ENCODE measurements around the gene SGO1.

The SGO1 gene

GRCh38 chr3:20185331-20185678, 701 bp downstream of the SGO1 start:
- peaks cover 3% of the 10 kb centered on the region for H3K4me1 Mint-ChIP-seq
- no peak overlapping the region for H3K4me3 Mint-ChIP-seq
- no peaks in the 10 kb centered on the region for H3K27me3 Mint-ChIP-seq
- H3K36me3 Mint-ChIP-seq = no peaks in the 10 kb centered on the region
- H3K27ac Mint-ChIP-seq = no peak overlapping the region
- no peaks in the 10 kb centered on the region for H3K9me3 Mint-ChIP-seq

GRCh38 chr3:20182206-20182605, 3.8 kb downstream of the SGO1 start:
- no peaks in the 10 kb centered on the region for H3K9me3 Mint-ChIP-seq
- no peaks in the 10 kb centered on the region for H3K4me1 Mint-ChIP-seq
- no peaks in the 10 kb centered on the region for H3K27me3 Mint-ChIP-seq
- H3K27ac Mint-ChIP-seq = no peak overlapping the region
- no peaks in the 10 kb centered on the region for H3K36me3 Mint-ChIP-seq
- no peak overlapping the region for H3K4me3 Mint-ChIP-seq

DNA sequence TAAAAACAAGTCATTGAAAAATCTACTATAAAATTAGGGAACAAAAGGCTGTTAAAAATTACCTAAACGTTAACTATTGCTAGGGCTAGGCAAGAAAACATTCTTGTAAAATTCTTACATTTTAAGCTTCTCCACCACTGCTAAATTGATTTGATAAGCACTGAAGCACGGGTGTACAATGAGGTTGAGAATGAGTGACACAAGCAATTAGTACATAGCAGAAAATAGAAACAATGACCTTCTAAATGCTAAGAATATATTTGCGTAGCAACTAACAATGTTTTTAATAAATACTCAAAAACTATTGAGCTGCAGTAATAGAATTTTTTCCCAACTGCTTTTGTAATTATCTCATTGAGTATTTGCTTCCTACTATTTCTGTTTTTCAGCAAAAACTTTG, 4.7 kb downstream of the SGO1 start:
- no peaks in the 10 kb centered on the region for H3K4me1 Mint-ChIP-seq
- H3K9me3 Mint-ChIP-seq = no peaks in the 10 kb centered on the region
- no peaks in the 10 kb centered on the region for H3K27me3 Mint-ChIP-seq
- no peak overlapping the region for H3K27ac Mint-ChIP-seq
- no peaks in the 10 kb centered on the region for H3K36me3 Mint-ChIP-seq
- H3K4me3 Mint-ChIP-seq = no peak overlapping the region

GRCh38 chr3:20173844-20174410, 12.1 kb downstream of the SGO1 start:
- Mint-ChIP-seq H3K27ac (no peak overlapping the region), H3K9me3 (no peaks in the 10 kb centered on the region), H3K36me3 (peaks cover 4% of the 10 kb centered on the region), H3K4me1 (no peaks in the 10 kb centered on the region), H3K4me3 (no peak overlapping the region), H3K27me3 (no peaks in the 10 kb centered on the region)

- no peak overlapping the region for H3K4me3 Mint-ChIP-seq
- H3K27ac Mint-ChIP-seq = no peak overlapping the region
Measured at GRCh38 chr3:20161714-20162113, 24.3 kb downstream of the SGO1 start.

DNA sequence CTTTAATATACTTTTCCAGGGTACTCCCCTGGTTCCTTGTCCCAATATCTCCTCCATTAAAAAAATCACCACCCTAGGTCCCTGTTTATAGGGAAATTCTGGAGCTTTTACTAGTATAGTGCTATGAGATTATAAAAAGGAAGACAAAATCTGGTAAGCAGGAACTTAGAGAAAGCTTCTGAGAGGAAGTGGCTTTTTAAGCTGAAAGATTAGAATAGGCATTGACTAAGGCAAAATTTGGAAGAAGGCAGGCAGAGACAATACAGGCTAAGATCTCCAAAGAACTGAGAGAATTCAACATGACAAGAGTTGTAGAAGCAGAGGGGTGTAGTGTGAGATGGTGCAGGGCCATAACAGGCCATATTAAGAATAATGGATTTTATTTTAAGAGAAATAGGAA, 25.8 kb downstream of the SGO1 start:
- Mint-ChIP-seq H3K27me3 (no peaks in the 10 kb centered on the region), H3K36me3 (no peaks in the 10 kb centered on the region), H3K9me3 (no peaks in the 10 kb centered on the region), H3K27ac (peak overlapping the region; percentile 76), H3K4me3 (peak overlapping the region; percentile 12), H3K4me1 (peaks cover 32% of the 10 kb centered on the region)

More at GRCh38 chr3:20161714-20162113, 24.3 kb downstream of the SGO1 start:
- Mint-ChIP-seq H3K36me3 (peaks cover 2% of the 10 kb centered on the region), H3K9me3 (no peaks in the 10 kb centered on the region), H3K27me3 (no peaks in the 10 kb centered on the region), H3K4me1 (peaks cover 32% of the 10 kb centered on the region)

GRCh38 chr3:20154928-20155327, 31.1 kb downstream of the SGO1 start:
- Mint-ChIP-seq H3K27ac (no peak overlapping the region), H3K4me1 (peaks cover 7% of the 10 kb centered on the region), H3K36me3 (peaks cover 8% of the 10 kb centered on the region), H3K4me3 (no peak overlapping the region), H3K27me3 (no peaks in the 10 kb centered on the region), H3K9me3 (no peaks in the 10 kb centered on the region)

DNA sequence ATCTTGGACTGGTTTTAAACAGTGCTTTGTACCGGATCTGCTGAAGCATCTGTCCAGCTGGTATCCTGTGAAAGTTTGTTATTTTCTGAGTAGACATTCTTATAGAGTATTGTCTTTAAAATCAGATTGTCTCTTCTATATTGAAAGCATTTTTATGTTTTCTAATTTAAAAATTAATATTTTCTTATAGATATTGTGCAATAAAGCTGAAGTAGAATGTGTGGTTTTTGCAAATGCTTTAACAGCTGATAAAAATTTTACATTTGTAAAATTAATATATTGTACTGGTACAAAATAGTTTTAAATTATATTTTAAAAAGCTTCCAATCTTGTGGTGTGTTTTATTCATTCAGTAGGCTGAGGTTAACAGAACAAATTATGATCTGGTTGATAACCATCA, 31.9 kb downstream of the SGO1 start:
- H3K36me3 Mint-ChIP-seq = peaks cover 12% of the 10 kb centered on the region
- H3K4me3 Mint-ChIP-seq = no peak overlapping the region
- no peaks in the 10 kb centered on the region for H3K9me3 Mint-ChIP-seq
- no peaks in the 10 kb centered on the region for H3K27me3 Mint-ChIP-seq
- H3K27ac Mint-ChIP-seq = no peak overlapping the region
- H3K4me1 Mint-ChIP-seq = no peaks in the 10 kb centered on the region

DNA sequence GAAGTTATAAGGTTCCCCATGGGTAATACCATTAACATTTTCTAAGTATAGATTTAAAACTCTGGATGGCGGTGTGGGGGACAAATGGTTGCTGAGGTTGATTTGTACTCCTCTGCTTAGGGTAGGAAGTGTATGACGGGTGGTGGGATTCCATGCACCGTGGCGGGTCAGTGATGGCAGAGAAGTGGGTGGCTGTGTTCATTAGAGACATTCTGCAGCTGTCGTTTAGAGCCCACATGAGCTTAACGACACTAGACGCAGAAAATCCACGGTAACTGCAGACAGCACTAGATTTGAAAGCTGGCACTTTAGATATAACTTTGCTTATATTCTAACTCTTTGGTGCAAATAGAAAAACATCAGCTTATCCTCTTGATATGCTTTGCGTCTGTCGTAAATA, 37.5 kb downstream of the SGO1 start:
- H3K36me3 Mint-ChIP-seq = peaks cover 21% of the 10 kb centered on the region
- H3K4me3 Mint-ChIP-seq = no peak overlapping the region
- H3K27ac Mint-ChIP-seq = no peak overlapping the region
- H3K27me3 Mint-ChIP-seq = no peaks in the 10 kb centered on the region
- H3K9me3 Mint-ChIP-seq = no peaks in the 10 kb centered on the region
- H3K4me1 Mint-ChIP-seq = no peaks in the 10 kb centered on the region

DNA sequence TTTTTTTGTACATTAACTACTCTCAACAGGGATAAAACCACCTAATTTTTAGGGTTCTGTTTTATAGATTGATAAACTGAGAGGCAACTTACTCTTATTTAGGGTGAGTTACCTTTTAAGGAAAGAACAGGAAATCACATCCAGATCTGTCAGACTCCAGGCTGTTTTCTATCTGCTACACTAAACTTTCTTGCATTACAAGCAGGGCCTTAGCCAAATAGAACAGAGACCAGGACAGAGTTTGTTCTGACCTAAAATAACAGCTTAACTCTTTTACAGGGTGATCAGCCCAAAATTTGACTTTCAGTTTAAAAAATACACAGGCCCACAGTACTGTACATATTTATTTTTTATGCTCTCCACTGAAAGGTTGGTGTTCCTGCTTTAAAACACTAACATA, 38.6 kb downstream of the SGO1 start:
- Mint-ChIP-seq H3K36me3 (peaks cover 29% of the 10 kb centered on the region), H3K27me3 (no peaks in the 10 kb centered on the region), H3K4me1 (no peaks in the 10 kb centered on the region), H3K27ac (no peak overlapping the region), H3K4me3 (no peak overlapping the region), H3K9me3 (no peaks in the 10 kb centered on the region)

GRCh38 chr3:20146301-20146700, 39.7 kb downstream of the SGO1 start:
- Mint-ChIP-seq H3K9me3 (no peaks in the 10 kb centered on the region), H3K4me3 (no peak overlapping the region), H3K27me3 (no peaks in the 10 kb centered on the region), H3K4me1 (no peaks in the 10 kb centered on the region), H3K27ac (no peak overlapping the region), H3K36me3 (peaks cover 34% of the 10 kb centered on the region)

DNA sequence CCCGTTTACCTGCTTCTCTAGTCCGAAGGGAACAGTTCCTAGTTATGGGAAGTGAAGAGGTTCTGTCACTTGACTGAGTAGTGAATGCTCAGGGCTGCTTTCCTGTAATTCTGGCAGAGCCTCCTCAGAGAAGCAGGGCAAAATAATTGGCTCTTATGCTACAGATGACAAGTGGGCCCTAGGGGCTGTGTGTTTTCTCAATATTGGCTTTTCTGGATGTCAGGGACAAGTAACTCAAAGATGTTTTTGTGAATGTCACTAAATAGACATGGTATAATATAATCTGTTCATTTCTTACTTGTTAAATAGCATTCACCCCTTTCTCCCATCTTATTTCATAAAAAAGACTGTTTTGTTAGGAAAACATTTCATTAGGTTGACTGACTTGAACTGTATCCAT, 40.1 kb downstream of the SGO1 start:
- Mint-ChIP-seq H3K27ac (no peak overlapping the region), H3K27me3 (no peaks in the 10 kb centered on the region), H3K4me1 (no peaks in the 10 kb centered on the region), H3K4me3 (no peak overlapping the region), H3K36me3 (peaks cover 35% of the 10 kb centered on the region), H3K9me3 (no peaks in the 10 kb centered on the region)

GRCh38 chr3:20143519-20143918, 42.5 kb downstream of the SGO1 start:
- no peaks in the 10 kb centered on the region for H3K4me1 Mint-ChIP-seq
- no peaks in the 10 kb centered on the region for H3K27me3 Mint-ChIP-seq
- H3K36me3 Mint-ChIP-seq = peaks cover 30% of the 10 kb centered on the region
- H3K4me3 Mint-ChIP-seq = no peak overlapping the region
- H3K9me3 Mint-ChIP-seq = no peaks in the 10 kb centered on the region
- no peak overlapping the region for H3K27ac Mint-ChIP-seq

DNA sequence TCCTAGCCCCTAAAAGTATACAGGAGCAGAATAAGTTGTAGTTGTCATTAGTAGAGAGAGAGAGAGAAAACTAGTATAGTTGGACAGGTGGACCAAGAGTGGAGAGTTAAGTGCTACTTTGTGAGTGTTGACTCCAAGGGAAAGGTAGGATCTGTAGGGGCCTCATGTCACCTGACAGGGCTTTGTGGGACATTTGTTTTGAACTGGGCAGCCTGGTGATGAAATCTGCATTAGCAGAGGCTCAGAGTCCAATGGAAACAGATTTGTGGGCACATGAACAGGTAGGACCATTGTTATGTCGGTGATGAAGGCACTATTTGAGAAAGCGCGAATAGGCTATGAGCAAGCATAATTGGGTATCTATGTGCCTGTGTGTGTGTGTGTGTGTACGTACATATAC, 43.5 kb downstream of the SGO1 start:
- Mint-ChIP-seq H3K4me3 (no peak overlapping the region), H3K4me1 (no peaks in the 10 kb centered on the region), H3K36me3 (peaks cover 26% of the 10 kb centered on the region), H3K9me3 (no peaks in the 10 kb centered on the region), H3K27me3 (no peaks in the 10 kb centered on the region), H3K27ac (no peak overlapping the region)

DNA sequence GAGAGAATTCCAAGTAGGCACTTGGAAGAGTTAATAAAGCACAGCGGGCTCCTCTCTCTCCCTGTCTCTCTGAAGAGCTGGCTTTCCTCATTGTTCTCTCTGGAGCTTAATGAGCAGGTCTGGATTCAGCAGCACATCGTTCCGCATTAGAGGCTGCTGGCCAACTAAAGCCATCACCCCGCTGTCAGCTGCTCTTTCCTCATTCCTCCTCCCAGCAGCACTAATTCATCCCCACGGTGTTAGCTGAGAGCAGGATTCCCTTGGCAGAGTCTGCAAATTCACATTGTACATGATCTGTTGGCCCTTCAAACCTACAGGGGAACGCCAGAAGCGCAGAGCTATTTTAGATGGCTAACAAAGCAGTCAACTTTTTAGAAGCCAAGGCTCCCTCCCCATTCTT, 44.2 kb downstream of the SGO1 start:
- H3K36me3 Mint-ChIP-seq = peaks cover 23% of the 10 kb centered on the region
- no peak overlapping the region for H3K27ac Mint-ChIP-seq
- H3K4me1 Mint-ChIP-seq = no peaks in the 10 kb centered on the region

GRCh38 chr3:20141316-20141715, 44.7 kb downstream of the SGO1 start:
- H3K9me3 Mint-ChIP-seq = no peaks in the 10 kb centered on the region
- peaks cover 23% of the 10 kb centered on the region for H3K36me3 Mint-ChIP-seq
- no peak overlapping the region for H3K4me3 Mint-ChIP-seq
- H3K27me3 Mint-ChIP-seq = no peaks in the 10 kb centered on the region
- no peak overlapping the region for H3K27ac Mint-ChIP-seq
- no peaks in the 10 kb centered on the region for H3K4me1 Mint-ChIP-seq

More for the DNA sequence above, 44.2 kb downstream of the SGO1 start:
- H3K27me3 Mint-ChIP-seq = no peaks in the 10 kb centered on the region
- no peaks in the 10 kb centered on the region for H3K9me3 Mint-ChIP-seq
- H3K4me3 Mint-ChIP-seq = no peak overlapping the region

GRCh38 chr3:20140881-20141280, 45.1 kb downstream of the SGO1 start:
- H3K27me3 Mint-ChIP-seq = no peaks in the 10 kb centered on the region
- no peak overlapping the region for H3K27ac Mint-ChIP-seq
- H3K36me3 Mint-ChIP-seq = peaks cover 23% of the 10 kb centered on the region
- no peaks in the 10 kb centered on the region for H3K4me1 Mint-ChIP-seq
- H3K4me3 Mint-ChIP-seq = no peak overlapping the region
- H3K9me3 Mint-ChIP-seq = no peaks in the 10 kb centered on the region

All from activated naive CD4-positive, alpha-beta T cell treated with anti-CD3 and anti-CD28 coated beads, Interleukin-2, amount 50 U/mL, for 24 hours (primary cell).